ENCODE results near the gene ARHGDIA. TPM values are rescaled to one million over a fixed set of nuclear protein-coding genes. Genes with fewer than 3 reads are reported as not detected.

The ARHGDIA gene
- total RNA-seq, 1 experiment from 2014 or later = 201 TPM

DNA sequence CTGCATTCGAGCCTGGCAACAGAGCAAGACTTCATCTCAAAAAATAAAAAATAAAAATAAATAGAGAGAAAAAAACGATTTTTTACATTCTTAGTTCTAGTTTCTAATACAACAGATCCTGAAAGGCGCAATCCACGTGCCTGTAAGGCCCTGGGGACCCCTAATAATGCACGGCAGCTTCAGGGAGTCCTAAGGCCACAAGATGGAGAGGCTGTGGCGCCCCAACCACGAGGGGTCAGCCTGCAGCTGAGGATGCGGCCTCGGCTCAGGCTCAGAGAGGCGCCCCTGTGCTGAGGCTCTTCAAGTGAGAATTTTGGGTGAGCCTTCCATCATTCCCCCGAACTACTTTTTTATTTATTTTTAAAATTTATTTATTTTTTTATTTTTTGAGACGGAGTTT is 21.7 kb downstream of the ARHGDIA start:
- no peaks in the 10 kb centered on the region for H3F3A ChIP-seq (ENCODE audit: low read length, unreplicated experiment)
- peaks cover 35% of the 10 kb centered on the region for H3K79me2 ChIP-seq (ENCODE audit: low read length)

DNA sequence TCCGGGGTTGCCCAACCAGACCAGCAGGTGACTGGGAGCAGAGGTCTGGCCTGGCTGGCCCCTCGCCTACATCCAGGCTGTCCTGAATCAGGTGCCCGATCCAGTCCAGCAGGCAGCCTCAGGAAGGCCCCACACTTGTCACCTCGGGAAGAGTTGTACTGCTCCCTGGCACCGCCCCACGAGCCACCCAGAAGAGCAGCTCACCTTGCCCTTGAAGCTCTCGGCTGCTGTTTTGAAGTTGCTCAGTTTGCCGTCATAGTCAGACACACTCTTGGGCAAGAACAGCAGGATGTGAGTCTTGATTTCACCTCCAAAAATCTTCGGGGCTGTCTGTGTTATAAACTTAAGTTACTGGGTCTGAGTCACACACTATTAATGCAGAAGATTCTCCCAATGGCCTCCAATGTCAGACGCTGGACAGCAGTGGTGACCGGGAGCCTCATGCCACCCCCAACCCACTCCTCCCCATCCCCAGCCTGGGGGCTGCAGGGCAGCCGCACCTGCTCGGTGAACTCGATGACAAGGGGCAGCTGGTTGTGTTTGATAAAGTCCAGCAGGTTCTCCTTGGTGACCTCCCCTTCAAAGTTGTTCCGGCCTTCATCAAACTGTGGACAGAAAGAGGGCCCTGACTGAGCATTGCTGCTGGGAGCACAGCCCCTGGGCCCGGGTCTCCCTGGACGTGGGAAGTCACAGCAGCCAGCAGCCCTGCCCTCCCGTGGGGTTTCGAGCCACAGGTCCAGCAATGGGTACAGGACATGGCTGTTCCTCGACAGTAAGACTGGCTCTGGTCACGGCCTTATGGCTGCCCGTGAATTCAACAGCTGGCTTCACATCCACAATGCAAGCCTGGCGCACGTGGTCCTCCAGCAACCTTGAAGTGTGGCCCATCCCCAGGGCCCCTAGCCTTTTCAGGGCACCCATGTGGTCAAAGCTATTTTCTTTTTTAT is 24.1 kb downstream of the ARHGDIA start:
- Histone ChIP-seq H3K4me3 (ENCODE audit: low read length) (no peak overlapping the region), H2AFZ (ENCODE audit: low read length) (no peak overlapping the region), H3K9me2 (replicated peaks; ENCODE audit: low read length) (no peaks in the 10 kb centered on the region), H3K36me3 (ENCODE audit: low read depth, low read length) (peaks cover 54% of the 10 kb centered on the region), H3K9me3 (ENCODE audit: low read length) (no peaks in the 10 kb centered on the region), H3K4me1 (ENCODE audit: insufficient read depth, low read length) (no peaks in the 10 kb centered on the region), H3K27me3 (ENCODE audit: low read length) (no peaks in the 10 kb centered on the region), H3K27ac (ENCODE audit: low read length) (no peak overlapping the region), H3K4me2 (ENCODE audit: low read length) (no peak overlapping the region), H4K20me1 (ENCODE audit: low read length) (peaks cover 7% of the 10 kb centered on the region; the same call in 1 of the 2 replicates), H3K79me2 (ENCODE audit: low read length) (peaks cover 10% of the 10 kb centered on the region), H3F3A (ENCODE audit: low read length, unreplicated experiment) (no peaks in the 10 kb centered on the region), H3K9ac (ENCODE audit: low read length) (no peak overlapping the region)
- ATAC-seq (no peak), DNase-seq (no peak)
- intact Hi-C loops (cut with micrococcal nuclease) = no loop called here
- TF ChIP-seq EZH2 (IDR thresholded peaks at IDR 0.05; ENCODE audit: low read length, unreplicated experiment) (no peak), EZH2phosphoT487 (IDR thresholded peaks at IDR 0.05; ENCODE audit: borderline replicate concordance, low read length) (no peak)
- TF ChIP-seq, protein P1, sequence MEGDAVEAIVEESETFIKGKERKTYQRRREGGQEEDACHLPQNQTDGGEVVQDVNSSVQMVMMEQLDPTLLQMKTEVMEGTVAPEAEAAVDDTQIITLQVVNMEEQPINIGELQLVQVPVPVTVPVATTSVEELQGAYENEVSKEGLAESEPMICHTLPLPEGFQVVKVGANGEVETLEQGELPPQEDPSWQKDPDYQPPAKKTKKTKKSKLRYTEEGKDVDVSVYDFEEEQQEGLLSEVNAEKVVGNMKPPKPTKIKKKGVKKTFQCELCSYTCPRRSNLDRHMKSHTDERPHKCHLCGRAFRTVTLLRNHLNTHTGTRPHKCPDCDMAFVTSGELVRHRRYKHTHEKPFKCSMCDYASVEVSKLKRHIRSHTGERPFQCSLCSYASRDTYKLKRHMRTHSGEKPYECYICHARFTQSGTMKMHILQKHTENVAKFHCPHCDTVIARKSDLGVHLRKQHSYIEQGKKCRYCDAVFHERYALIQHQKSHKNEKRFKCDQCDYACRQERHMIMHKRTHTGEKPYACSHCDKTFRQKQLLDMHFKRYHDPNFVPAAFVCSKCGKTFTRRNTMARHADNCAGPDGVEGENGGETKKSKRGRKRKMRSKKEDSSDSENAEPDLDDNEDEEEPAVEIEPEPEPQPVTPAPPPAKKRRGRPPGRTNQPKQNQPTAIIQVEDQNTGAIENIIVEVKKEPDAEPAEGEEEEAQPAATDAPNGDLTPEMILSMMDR (conservative IDR thresholded peaks at IDR 0.05; ENCODE audit: low read depth, low read length) = no peak
- ChIA-PET CTCF (no interaction called here), POLR2A (ENCODE audit: unreplicated experiment) (no interaction called here)
- BruUV-seq (replicated peaks) = no TSS peak

More for the DNA sequence above, 21.7 kb downstream of the ARHGDIA start:
- Histone ChIP-seq H3K4me1 (ENCODE audit: insufficient read depth, low read length) (no peaks in the 10 kb centered on the region), H3K9me3 (ENCODE audit: low read length) (no peaks in the 10 kb centered on the region), H3K9me2 (replicated peaks; ENCODE audit: low read length) (no peaks in the 10 kb centered on the region), H3K4me3 (ENCODE audit: low read length) (no peak overlapping the region), H3K27me3 (ENCODE audit: low read length) (no peaks in the 10 kb centered on the region), H3K9ac (ENCODE audit: low read length) (no peak overlapping the region), H2AFZ (ENCODE audit: low read length) (no peak overlapping the region), H3K36me3 (ENCODE audit: low read depth, low read length) (peaks cover 62% of the 10 kb centered on the region), H3K27ac (ENCODE audit: low read length) (no peak overlapping the region), H4K20me1 (ENCODE audit: low read length) (peaks cover 14% of the 10 kb centered on the region; the same call in 1 of the 2 replicates), H3K4me2 (ENCODE audit: low read length) (no peak overlapping the region)
- no TSS peak for BruUV-seq (replicated peaks)
- DNase-seq = no peak
- ChIA-PET CTCF (no interaction called here), POLR2A (ENCODE audit: unreplicated experiment) (no interaction called here)
- ATAC-seq = no peak
- intact Hi-C loops (cut with micrococcal nuclease) = no loop called here
- no peak for TF ChIP-seq EZH2phosphoT487 (IDR thresholded peaks at IDR 0.05; ENCODE audit: borderline replicate concordance, low read length)

DNA sequence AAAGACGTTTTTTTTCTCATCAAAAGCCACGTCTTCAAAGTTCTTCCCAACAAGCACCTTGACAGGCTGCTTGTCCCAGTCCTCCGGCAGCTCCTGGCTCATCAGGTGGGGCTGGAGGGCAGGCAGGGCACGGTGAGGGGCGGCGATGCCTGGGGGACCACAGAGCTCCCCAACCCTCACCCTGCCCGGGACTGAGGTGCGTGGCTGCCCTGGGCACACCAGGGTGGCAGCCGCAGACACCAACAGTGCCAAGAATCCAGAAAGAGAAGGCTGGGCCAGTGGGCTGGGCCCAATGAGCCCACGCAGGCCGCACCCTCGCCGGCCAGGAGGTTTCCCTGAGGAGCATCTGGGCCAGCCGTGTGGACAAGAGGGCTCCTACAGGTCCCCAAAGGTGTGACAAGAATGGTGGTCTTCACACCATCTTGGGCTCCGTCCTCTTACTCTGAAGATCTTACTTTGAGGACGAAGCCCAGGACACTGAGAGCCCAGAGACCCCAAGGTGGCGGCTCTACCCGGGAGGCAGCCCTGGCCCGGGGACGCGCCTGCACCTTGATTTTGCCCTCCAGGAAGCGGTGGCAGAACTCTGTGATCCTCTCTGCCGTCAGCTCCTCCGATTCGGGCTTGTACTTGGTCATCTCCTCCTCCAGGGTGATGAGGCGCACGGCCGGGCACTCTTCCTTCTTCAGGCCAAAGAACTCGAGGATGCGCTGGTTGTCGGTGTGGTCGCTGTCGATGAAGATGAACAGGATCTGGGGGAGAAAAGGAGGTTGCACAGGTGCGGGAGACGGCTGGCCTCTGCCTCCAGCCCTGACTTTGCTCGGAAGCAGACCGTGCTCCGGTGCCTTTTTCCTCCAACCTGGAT is 25.0 kb downstream of the ARHGDIA start:
- H3K36me3 ChIP-seq (ENCODE audit: low read depth, low read length) = peaks cover 46% of the 10 kb centered on the region
- no peak overlapping the region for H3K9ac ChIP-seq (ENCODE audit: low read length)
- H3K27me3 ChIP-seq (ENCODE audit: low read length) = no peaks in the 10 kb centered on the region
- ATAC-seq (no peak), DNase-seq (no peak)
- no peaks in the 10 kb centered on the region for H3K4me1 ChIP-seq (ENCODE audit: insufficient read depth, low read length)
- CTCF ChIA-PET = no interaction called here
- H3K9me2 ChIP-seq (replicated peaks; ENCODE audit: low read length) = no peaks in the 10 kb centered on the region
- H3K27ac ChIP-seq (ENCODE audit: low read length) = no peak overlapping the region
- intact Hi-C loops (cut with micrococcal nuclease) = no loop called here
- TF ChIP-seq EZH2 (IDR thresholded peaks at IDR 0.05; ENCODE audit: low read length, unreplicated experiment) (no peak), EZH2phosphoT487 (IDR thresholded peaks at IDR 0.05; ENCODE audit: borderline replicate concordance, low read length) (no peak)
- TF ChIP-seq, protein P1 (conservative IDR thresholded peaks at IDR 0.05; ENCODE audit: low read depth, low read length) = no peak
- H3K9me3 ChIP-seq (ENCODE audit: low read length) = no peaks in the 10 kb centered on the region
- H3K4me2 ChIP-seq (ENCODE audit: low read length) = no peak overlapping the region
- BruUV-seq (replicated peaks) = TSS peak; percentile 10
- no peak overlapping the region for H3K4me3 ChIP-seq (ENCODE audit: low read length)
- POLR2A ChIA-PET (ENCODE audit: unreplicated experiment) = interaction anchor here (0.6 kb wide), 1 partner anchor 678 kb away, joined by 3 read pairs; no protein-coding TSS in a partner anchor
- no peaks in the 10 kb centered on the region for H4K20me1 ChIP-seq (ENCODE audit: low read length)
- no peaks in the 10 kb centered on the region for H3F3A ChIP-seq (ENCODE audit: low read length, unreplicated experiment)
- peaks cover 1% of the 10 kb centered on the region; the same call in 1 of the 2 replicates for H3K79me2 ChIP-seq (ENCODE audit: low read length)
- no peak overlapping the region for H2AFZ ChIP-seq (ENCODE audit: low read length)

All from PC-3 (cell line).